ENCODE data around the gene SNRPF. TPM values are rescaled to one million over a fixed set of nuclear protein-coding genes. Genes with fewer than 3 reads are reported as not detected.

SNRPF gene
- total and polyA plus RNA-seq, 7 experiments from 2014 or later = 19.0 to 71.1 (median 24.6) TPM

GRCh38 chr12:95857799-95858198, 953 bp upstream of the SNRPF start:
- Mint-ChIP-seq H3K27ac (no peak overlapping the region), H3K27me3 (peaks cover 3 to 11% (median 9%) of the 10 kb centered on the region in 5 donors), H3K4me3 (no peak overlapping the region), H3K4me1 (peaks cover 7 to 22% (median 9%) of the 10 kb centered on the region in 7 donors), H3K9me3 (peaks cover 0 to 2% (median 0%) of the 10 kb centered on the region in 11 donors), H3K36me3 (peaks cover 0 to 17% (median 14%) of the 10 kb centered on the region in 5 donors)
- H3K36me3 ChIP-seq (ENCODE audit: control insufficient read depth in 2 of 3, insufficient read depth in 3 of 3, low read length in 3 of 3) = peaks cover 0 to 17% (median 0%) of the 10 kb centered on the region in 3 experiments
- H3K9me3 ChIP-seq (ENCODE audit: control insufficient read depth in 2 of 3, low read length in 3 of 3) = no peaks in the 10 kb centered on the region
- DNase-seq = no peak
- ATAC-seq = no peak
- no peak overlapping the region for H3K4me3 ChIP-seq (ENCODE audit: low read length)
- POLR2A ChIA-PET = no interaction called here
- peaks cover 11 to 12% of the 10 kb centered on the region in 2 donors for H3K4me1 ChIP-seq (ENCODE audit: control insufficient read depth in 2 of 2, insufficient read depth in 2 of 2, low read length in 2 of 2)
- H3K27me3 ChIP-seq (ENCODE audit: control insufficient read depth in 2 of 2, insufficient read depth in 2 of 2, low read length in 2 of 2) = no peaks in the 10 kb centered on the region
- no peak overlapping the region for H3K27ac ChIP-seq (ENCODE audit: low read depth, low read length)
- CTCF ChIA-PET = no interaction called here
- intact Hi-C loops (cut with micrococcal nuclease) = loop anchor here (1.0 to 10.0 kb wide), 17 partner anchors 61 to 1400 kb away; partner anchors contain the start of genes CCDC38 (in 2 of the 2), FGD6 (in 2 of the 2), METAP2 (in 2 of the 2) and NDUFA12 (in 2 of the 2)

- intact Hi-C loops (cut with micrococcal nuclease) = loop anchor here (1.0 to 10.0 kb wide), 13 partner anchors 59 to 1402 kb away; partner anchors contain the start of genes NDUFA12 (in 2 of the 2), NEDD1 (in 2 of the 2), AMDHD1 (in 1 of the 2) and CCDC38 (in 1 of the 2)
- peaks cover 11 to 12% of the 10 kb centered on the region in 2 donors for H3K4me1 ChIP-seq (ENCODE audit: control insufficient read depth in 2 of 2, insufficient read depth in 2 of 2, low read length in 2 of 2)
- Mint-ChIP-seq H3K4me1 (peaks cover 16 to 29% (median 18%) of the 10 kb centered on the region in 7 donors), H3K27ac (no peak overlapping the region), H3K36me3 (peaks cover 5 to 31% (median 23%) of the 10 kb centered on the region in 5 donors), H3K4me3 (no peak overlapping the region), H3K27me3 (peaks cover 3 to 10% (median 6%) of the 10 kb centered on the region in 5 donors), H3K9me3 (peaks cover 0 to 2% (median 0%) of the 10 kb centered on the region in 11 donors)
- peak; percentile 0 for ATAC-seq
- DNase-seq = no peak
- no peaks in the 10 kb centered on the region for H3K27me3 ChIP-seq (ENCODE audit: control insufficient read depth in 2 of 2, insufficient read depth in 2 of 2, low read length in 2 of 2)
- no peaks in the 10 kb centered on the region for H3K9me3 ChIP-seq (ENCODE audit: control insufficient read depth in 2 of 3, low read length in 3 of 3)
- H3K27ac ChIP-seq (ENCODE audit: low read depth, low read length) = peak overlapping the region; percentile 86
- H3K36me3 ChIP-seq (ENCODE audit: control insufficient read depth in 2 of 3, insufficient read depth in 3 of 3, low read length in 3 of 3) = peaks cover 0 to 25% (median 5%) of the 10 kb centered on the region in 3 experiments
- ChIA-PET POLR2A (interaction anchor here (0.7 to 1.0 kb wide), 3 partner anchors 8 to 386 kb away, joined by 3 to 4 read pairs (median 3); partner anchors contain the start of gene METAP2), CTCF (interaction anchor here (0.5 kb wide), 1 partner anchor 786 kb away, joined by 6 read pairs; the partner anchor contains the start of gene NR2C1)
- peak overlapping the region; percentile 82 for H3K4me3 ChIP-seq (ENCODE audit: low read length)
Measured at GRCh38 chr12:95859344-95859816, 628 bp downstream of the SNRPF start.

- Histone ChIP-seq H3K27ac (ENCODE audit: low read depth, low read length) (no peak overlapping the region), H3K36me3 (ENCODE audit: control insufficient read depth in 2 of 3, insufficient read depth in 3 of 3, low read length in 3 of 3) (peaks cover 0 to 29% (median 5%) of the 10 kb centered on the region in 3 experiments), H3K9me3 (ENCODE audit: control insufficient read depth in 2 of 3, low read length in 3 of 3) (no peaks in the 10 kb centered on the region), H3K4me1 (ENCODE audit: control insufficient read depth in 2 of 2, insufficient read depth in 2 of 2, low read length in 2 of 2) (peaks cover 11 to 12% of the 10 kb centered on the region in 2 donors), H3K27me3 (ENCODE audit: control insufficient read depth in 2 of 2, insufficient read depth in 2 of 2, low read length in 2 of 2) (no peaks in the 10 kb centered on the region), H3K4me3 (ENCODE audit: low read length) (peak overlapping the region; percentile 82)
- DNase-seq (no peak), ATAC-seq (no peak)
- CTCF ChIA-PET = interaction anchor here (0.6 kb wide), 1 partner anchor 321 kb away, joined by 4 read pairs; no protein-coding TSS in a partner anchor
- Mint-ChIP-seq H3K4me1 (peaks cover 12 to 25% (median 17%) of the 10 kb centered on the region in 7 donors), H3K27ac (peak overlapping the region in 2 of 9 donors; percentile 19 to 90), H3K36me3 (peaks cover 5 to 34% (median 23%) of the 10 kb centered on the region in 5 donors), H3K27me3 (peaks cover 3 to 9% (median 4%) of the 10 kb centered on the region in 5 donors), H3K4me3 (peak overlapping the region in 3 of 10 donors; percentile 16 to 63 (median 42)), H3K9me3 (peaks cover 0 to 2% (median 0%) of the 10 kb centered on the region in 11 donors)
- POLR2A ChIA-PET = no interaction called here
- intact Hi-C loops (cut with micrococcal nuclease) = loop anchor here (1.0 to 10.0 kb wide), 13 partner anchors 59 to 1403 kb away; partner anchors contain the start of genes NDUFA12 (in 2 of the 2), NEDD1 (in 2 of the 2), AMDHD1 (in 1 of the 2) and CCDC38 (in 1 of the 2)
Measured at GRCh38 chr12:95859947-95860850, 1.4 kb downstream of the SNRPF start.

GRCh38 chr12:95862038-95862437, 3.3 kb downstream of the SNRPF start:
- ChIA-PET POLR2A (no interaction called here), CTCF (no interaction called here)
- DNase-seq (no peak), ATAC-seq (no peak)
- peaks cover 11 to 12% of the 10 kb centered on the region in 2 donors for H3K4me1 ChIP-seq (ENCODE audit: control insufficient read depth in 2 of 2, insufficient read depth in 2 of 2, low read length in 2 of 2)
- H3K9me3 ChIP-seq (ENCODE audit: control insufficient read depth in 2 of 3, low read length in 3 of 3) = no peaks in the 10 kb centered on the region
- peaks cover 0 to 29% (median 5%) of the 10 kb centered on the region in 3 experiments for H3K36me3 ChIP-seq (ENCODE audit: control insufficient read depth in 2 of 3, insufficient read depth in 3 of 3, low read length in 3 of 3)
- H3K27me3 ChIP-seq (ENCODE audit: control insufficient read depth in 2 of 2, insufficient read depth in 2 of 2, low read length in 2 of 2) = no peaks in the 10 kb centered on the region
- H3K4me1 Mint-ChIP-seq = peaks cover 12 to 25% (median 18%) of the 10 kb centered on the region in 7 donors
- H3K4me3 Mint-ChIP-seq = peak overlapping the region in 1 of 10 donors; percentile 53
- peaks cover 0 to 2% (median 0%) of the 10 kb centered on the region in 11 donors for H3K9me3 Mint-ChIP-seq
- intact Hi-C loops (cut with micrococcal nuclease) = no loop called here
- no peak overlapping the region for H3K27ac ChIP-seq (ENCODE audit: low read depth, low read length)
- peaks cover 5 to 40% (median 29%) of the 10 kb centered on the region in 5 donors for H3K36me3 Mint-ChIP-seq
- H3K27me3 Mint-ChIP-seq = peaks cover 2 to 5% (median 3%) of the 10 kb centered on the region in 5 donors
- H3K27ac Mint-ChIP-seq = no peak overlapping the region
- H3K4me3 ChIP-seq (ENCODE audit: low read length) = no peak overlapping the region

- intact Hi-C loops (cut with micrococcal nuclease) = no loop called here
- H3K27ac ChIP-seq (ENCODE audit: low read depth, low read length) = no peak overlapping the region
- peaks cover 5 to 48% (median 34%) of the 10 kb centered on the region in 5 donors for H3K36me3 Mint-ChIP-seq
Measured at GRCh38 chr12:95863337-95863736, 4.6 kb downstream of the SNRPF start.

GRCh38 chr12:95870897-95871296, 12.1 kb downstream of the SNRPF start:
- Mint-ChIP-seq H3K36me3 (peaks cover 9 to 59% (median 25%) of the 10 kb centered on the region in 5 donors), H3K9me3 (no peaks in the 10 kb centered on the region), H3K27me3 (no peaks in the 10 kb centered on the region)

More at GRCh38 chr12:95863337-95863736, 4.6 kb downstream of the SNRPF start:
- Mint-ChIP-seq H3K9me3 (peaks cover 0 to 2% (median 0%) of the 10 kb centered on the region in 11 donors), H3K4me3 (peak overlapping the region in 1 of 10 donors; percentile 10), H3K27ac (no peak overlapping the region), H3K27me3 (no peaks in the 10 kb centered on the region), H3K4me1 (peaks cover 12 to 22% (median 16%) of the 10 kb centered on the region in 7 donors)
- Histone ChIP-seq H3K36me3 (ENCODE audit: control insufficient read depth in 2 of 3, insufficient read depth in 3 of 3, low read length in 3 of 3) (peaks cover 0 to 29% (median 5%) of the 10 kb centered on the region in 3 experiments), H3K27me3 (ENCODE audit: control insufficient read depth in 2 of 2, insufficient read depth in 2 of 2, low read length in 2 of 2) (no peaks in the 10 kb centered on the region), H3K4me3 (ENCODE audit: low read length) (no peak overlapping the region), H3K4me1 (ENCODE audit: control insufficient read depth in 2 of 2, insufficient read depth in 2 of 2, low read length in 2 of 2) (peaks cover 8 to 12% of the 10 kb centered on the region in 2 donors), H3K9me3 (ENCODE audit: control insufficient read depth in 2 of 3, low read length in 3 of 3) (no peaks in the 10 kb centered on the region)
- ATAC-seq (no peak), DNase-seq (no peak)
- POLR2A ChIA-PET = no interaction called here
- CTCF ChIA-PET = no interaction called here

More at GRCh38 chr12:95870897-95871296, 12.1 kb downstream of the SNRPF start:
- DNase-seq = no peak
- POLR2A ChIA-PET = no interaction called here
- Mint-ChIP-seq H3K4me1 (peaks cover 0 to 2% (median 0%) of the 10 kb centered on the region in 7 donors), H3K4me3 (no peak overlapping the region), H3K27ac (no peak overlapping the region)
- intact Hi-C loops (cut with micrococcal nuclease) = no loop called here
- Histone ChIP-seq H3K9me3 (ENCODE audit: control insufficient read depth in 2 of 3, low read length in 3 of 3) (no peaks in the 10 kb centered on the region), H3K27me3 (ENCODE audit: control insufficient read depth in 2 of 2, insufficient read depth in 2 of 2, low read length in 2 of 2) (no peaks in the 10 kb centered on the region), H3K4me1 (ENCODE audit: control insufficient read depth in 2 of 2, insufficient read depth in 2 of 2, low read length in 2 of 2) (no peaks in the 10 kb centered on the region), H3K36me3 (ENCODE audit: control insufficient read depth in 2 of 3, insufficient read depth in 3 of 3, low read length in 3 of 3) (peaks cover 0 to 6% (median 0%) of the 10 kb centered on the region in 3 experiments), H3K27ac (ENCODE audit: low read depth, low read length) (no peak overlapping the region), H3K4me3 (ENCODE audit: low read length) (no peak overlapping the region)
- ATAC-seq = no peak
- CTCF ChIA-PET = no interaction called here
